T-helper 1 cell treated with Interleukin-12 subunit alpha and Interleukin-12 subunit beta and Interleukin-4 antibody, amounts not matched to agents 30 ng/mL and 1 ng/mL, for 36 hours (primary cell): ENCODE results near the gene CDK2AP2. TPM values are rescaled to one million over a fixed set of nuclear protein-coding genes. Genes with fewer than 3 reads are reported as not detected.

ENCODE experiments used
- intact Hi-C: fragments of 100-400 bp; cut with micrococcal nuclease; formaldehyde crosslinking; loops from one replicate; pipeline ENCODE4 v1.15.1; 2024
- total RNA-seq: library from RNA; stranded (reverse); gene quantifications from 2 replicates; pipeline ENCODE4 v1.2.3, GENCODE V29; 2022

CDK2AP2 gene
- total RNA-seq, 1 donor from 2014 or later = 191 TPM

- intact Hi-C loops = no loop called here
These were observed 3.7 kb downstream of the CDK2AP2 start for GRCh38 chr11:67504005-67504949.

GRCh38 chr11:67503119-67504004 is 4.6 kb downstream of the CDK2AP2 start:
- intact Hi-C loops = no loop called here

- intact Hi-C loops = no loop called here
These were observed 5.5 kb downstream of the CDK2AP2 start for GRCh38 chr11:67502328-67502979.

- intact Hi-C loops = no loop called here
These were observed 6.1 kb downstream of the CDK2AP2 start for GRCh38 chr11:67501854-67502253.

GRCh38 chr11:67500831-67501715 is 6.9 kb downstream of the CDK2AP2 start:
- intact Hi-C loops = no loop called here

GRCh38 chr11:67500484-67500821 is 7.5 kb downstream of the CDK2AP2 start:
- intact Hi-C loops = no loop called here

GRCh38 chr11:67499808-67500483 is 8.0 kb downstream of the CDK2AP2 start:
- intact Hi-C loops = no loop called here

- intact Hi-C loops = no loop called here
These were observed 9.4 kb downstream of the CDK2AP2 start for GRCh38 chr11:67498544-67498972.

- intact Hi-C loops = no loop called here
These were observed 10.2 kb downstream of the CDK2AP2 start for GRCh38 chr11:67497656-67498291.

- intact Hi-C loops = no loop called here
These were observed 11.8 kb downstream of the CDK2AP2 start for GRCh38 chr11:67496113-67496512.

- intact Hi-C loops = no loop called here
These were observed 12.5 kb downstream of the CDK2AP2 start for GRCh38 chr11:67495234-67496005.

GRCh38 chr11:67494371-67495233 is 13.4 kb downstream of the CDK2AP2 start:
- intact Hi-C loops = no loop called here

GRCh38 chr11:67493548-67494370 is 14.2 kb downstream of the CDK2AP2 start:
- intact Hi-C loops = no loop called here

- intact Hi-C loops = no loop called here
These were observed 15.0 kb downstream of the CDK2AP2 start for GRCh38 chr11:67492801-67493547.

GRCh38 chr11:67492069-67492727 is 15.8 kb downstream of the CDK2AP2 start:
- intact Hi-C loops = no loop called here
